Activated CD4-positive, alpha-beta T cell treated with anti-CD3 and anti-CD28 coated beads for 36 hours (primary cell): ENCODE results near the gene UGT1A3. TPM values are rescaled to one million over a fixed set of nuclear protein-coding genes. Genes with fewer than 3 reads are reported as not detected.

Source experiments
- ATAC-seq: fragments of 200-7000 bp; cut with Tn5 transposase; one replicate; pipeline ENCODE4 v1.10.0; 2021; ENCODE audit warnings: mild to moderate bottlenecking, moderate library complexity
- CTCF ChIA-PET: fragments of 350-600 bp; sonication (Branson Sonifier 250); formaldehyde crosslinking; loops from one replicate; lab custom pipeline; 2021; ENCODE audit warnings: antibody characterized with exemption; lab: Charles Lee
- POLR2A ChIA-PET: fragments of 350-600 bp; sonication (Branson Sonifier 250); formaldehyde crosslinking; loops from one replicate; lab custom pipeline; 2021; ENCODE audit warnings: antibody characterized with exemption, inconsistent platforms; lab: Charles Lee
- DNase-seq: peaks from one replicate; pipeline ENCODE4 v3.0.0-alpha.2; 2020
- H3K27ac Mint-ChIP-seq: one replicate; pipeline ENCODE4 v1.8.0; 2021; ENCODE audit warnings: mixed read lengths
- H3K27me3 Mint-ChIP-seq: one replicate; pipeline ENCODE4 v1.8.0; 2021; ENCODE audit warnings: mixed read lengths
- H3K36me3 Mint-ChIP-seq: one replicate; pipeline ENCODE4 v1.8.0; 2021; ENCODE audit warnings: low read depth, mixed read lengths
- H3K4me1 Mint-ChIP-seq: one replicate; pipeline ENCODE4 v1.8.0; 2021; ENCODE audit warnings: mixed read lengths
- H3K4me3 Mint-ChIP-seq: one replicate; pipeline ENCODE4 v1.8.0; 2021; ENCODE audit warnings: mild to moderate bottlenecking, moderate library complexity, mixed read lengths
- H3K9me3 Mint-ChIP-seq: one replicate; pipeline ENCODE4 v1.8.0; 2021; ENCODE audit warnings: low read depth, mixed read lengths
- intact Hi-C, 2 experiments: fragments of 100-400 bp; cut with DNase I in 1 of 2; cut with micrococcal nuclease in 1 of 2; formaldehyde crosslinking; loops; one replicate each; pipeline versions ENCODE4 v1.14.2 to v1.15.1; 2022 to 2024; cut with DNase I, micrococcal nuclease
- total RNA-seq, 2 experiments: library from RNA; stranded (reverse); gene quantifications; one replicate each; pipeline ENCODE4 v1.2.3, GENCODE V29; 2021

The UGT1A3 gene
- total RNA-seq, 2 experiments from 2014 or later: not detected

DNA sequence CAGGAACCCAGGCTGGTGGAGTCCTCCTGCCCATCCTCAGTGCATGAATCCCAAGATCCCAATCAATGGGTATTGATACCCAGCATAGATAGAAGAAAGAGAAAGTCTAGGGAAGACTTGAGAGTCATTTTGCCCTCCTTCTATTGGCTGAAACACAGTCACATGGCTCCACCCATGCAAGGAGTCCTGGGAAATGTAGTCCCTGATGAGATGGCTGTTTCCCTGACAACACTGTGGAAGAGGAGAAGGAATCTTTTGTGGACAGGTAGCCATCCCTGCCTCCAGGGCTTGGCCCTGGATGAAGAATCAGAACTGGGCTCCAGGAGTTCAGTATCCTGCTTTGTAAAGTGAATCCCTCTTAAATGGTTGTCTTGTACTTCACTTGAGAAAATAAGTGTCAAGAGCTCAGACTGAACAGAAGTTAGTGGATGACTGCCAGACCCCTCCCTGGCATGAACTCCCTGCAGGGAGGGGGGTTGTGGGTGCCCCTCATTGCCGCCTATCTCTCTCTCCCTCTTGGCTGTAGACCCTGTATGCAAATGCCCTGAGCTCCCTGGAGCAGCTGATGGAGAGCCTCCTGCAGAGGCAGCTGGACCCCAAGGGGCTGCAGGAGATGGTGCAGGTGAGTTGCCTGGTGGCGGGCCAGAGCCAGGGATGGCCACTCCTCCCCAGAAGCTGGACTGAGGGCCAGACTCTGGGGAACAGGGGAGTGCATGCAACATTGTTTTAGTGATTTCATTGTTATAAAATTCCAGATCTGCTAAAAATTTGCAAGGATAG is 85.4 kb downstream of the UGT1A3 start:
- peak; percentile 39 for ATAC-seq
- Mint-ChIP-seq H3K4me3 (no peak overlapping the region), H3K4me1 (no peaks in the 10 kb centered on the region), H3K27ac (no peak overlapping the region), H3K9me3 (no peaks in the 10 kb centered on the region), H3K36me3 (no peaks in the 10 kb centered on the region), H3K27me3 (peaks cover 9% of the 10 kb centered on the region)
- DNase-seq: peak; percentile 4
- intact Hi-C loops: no loop called here
- POLR2A ChIA-PET: interaction anchor here (0.5 to 0.7 kb wide), 2 partner anchors 224 to 786 kb away, joined by 3 read pairs; no protein-coding TSS in a partner anchor
- CTCF ChIA-PET: no interaction called here

DNA sequence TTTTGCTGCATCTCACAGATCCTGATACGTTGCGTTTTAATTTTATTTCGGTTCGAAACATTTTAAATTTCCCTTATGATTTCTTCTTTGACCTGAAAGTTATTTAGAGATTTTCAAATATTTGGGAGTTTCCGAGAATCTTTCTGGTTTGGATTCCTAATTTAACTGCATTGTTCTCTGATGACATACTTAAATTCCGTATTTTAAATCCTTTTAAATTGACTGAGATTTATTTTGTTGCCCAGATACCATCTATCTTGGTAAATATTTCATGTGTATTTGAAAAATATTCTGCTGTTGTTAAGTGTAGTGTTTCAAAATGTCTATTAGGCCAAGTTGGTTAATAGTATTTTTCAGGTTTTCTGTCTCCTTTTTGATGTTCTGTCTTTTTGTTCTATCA is 87.0 kb downstream of the UGT1A3 start:
- Mint-ChIP-seq H3K4me3 (no peak overlapping the region), H3K4me1 (no peaks in the 10 kb centered on the region), H3K9me3 (no peaks in the 10 kb centered on the region), H3K36me3 (no peaks in the 10 kb centered on the region), H3K27ac (no peak overlapping the region), H3K27me3 (peaks cover 3% of the 10 kb centered on the region)
- CTCF ChIA-PET: no interaction called here
- ATAC-seq (no peak), DNase-seq (no peak)
- intact Hi-C loops: no loop called here
- POLR2A ChIA-PET: no interaction called here

DNA sequence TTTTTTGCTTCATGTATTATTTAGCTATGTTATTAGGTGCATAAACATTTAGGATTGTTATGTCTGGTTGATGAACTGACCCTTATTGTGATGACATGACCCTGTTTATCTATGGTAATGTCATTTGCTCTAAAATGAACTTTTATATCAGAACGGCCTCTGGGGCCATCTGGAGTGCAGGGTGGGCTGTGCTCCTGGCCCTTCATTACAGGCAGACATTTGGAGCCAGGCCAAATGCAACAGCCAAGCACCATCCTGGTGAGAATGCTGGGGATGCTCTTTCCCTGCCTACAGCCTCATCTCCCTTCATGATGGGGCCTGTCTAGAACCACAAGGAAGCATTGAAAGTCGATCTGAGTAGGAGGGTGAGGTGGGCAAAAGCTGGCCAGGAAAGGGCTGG is 87.5 kb downstream of the UGT1A3 start:
- no peak for DNase-seq
- no peak overlapping the region for H3K4me3 Mint-ChIP-seq
- ChIA-PET CTCF (no interaction called here), POLR2A (no interaction called here)
- intact Hi-C loops: no loop called here
- no peaks in the 10 kb centered on the region for H3K4me1 Mint-ChIP-seq
- H3K27ac Mint-ChIP-seq: no peak overlapping the region
- ATAC-seq: no peak
- H3K9me3 Mint-ChIP-seq: no peaks in the 10 kb centered on the region
- no peaks in the 10 kb centered on the region for H3K36me3 Mint-ChIP-seq
- H3K27me3 Mint-ChIP-seq: peaks cover 3% of the 10 kb centered on the region

DNA sequence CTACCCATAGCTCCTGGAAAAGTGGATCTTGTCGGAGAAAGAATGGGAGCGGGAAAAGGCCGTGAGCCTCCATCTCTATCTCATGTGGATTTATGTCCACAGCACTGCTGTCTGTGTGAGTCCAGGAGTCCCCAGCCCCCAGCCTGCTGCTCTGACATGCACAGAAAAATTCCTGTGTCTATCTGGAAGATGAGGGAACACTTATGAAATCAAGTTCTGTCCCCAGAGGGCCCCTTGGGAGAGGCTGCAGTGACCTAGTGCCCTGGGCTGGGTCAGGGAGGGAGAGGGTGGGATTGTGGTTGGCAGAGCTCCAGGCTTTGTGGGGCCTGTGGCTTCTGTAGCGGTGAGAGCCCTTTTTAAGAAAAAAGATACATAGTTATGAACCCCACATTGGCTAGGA is 87.9 kb downstream of the UGT1A3 start:
- Mint-ChIP-seq H3K4me3 (no peak overlapping the region), H3K9me3 (no peaks in the 10 kb centered on the region), H3K4me1 (no peaks in the 10 kb centered on the region), H3K36me3 (no peaks in the 10 kb centered on the region), H3K27me3 (peaks cover 3% of the 10 kb centered on the region), H3K27ac (no peak overlapping the region)
- no peak for ATAC-seq
- intact Hi-C loops: no loop called here
- CTCF ChIA-PET: no interaction called here
- POLR2A ChIA-PET: no interaction called here
- no peak for DNase-seq

DNA sequence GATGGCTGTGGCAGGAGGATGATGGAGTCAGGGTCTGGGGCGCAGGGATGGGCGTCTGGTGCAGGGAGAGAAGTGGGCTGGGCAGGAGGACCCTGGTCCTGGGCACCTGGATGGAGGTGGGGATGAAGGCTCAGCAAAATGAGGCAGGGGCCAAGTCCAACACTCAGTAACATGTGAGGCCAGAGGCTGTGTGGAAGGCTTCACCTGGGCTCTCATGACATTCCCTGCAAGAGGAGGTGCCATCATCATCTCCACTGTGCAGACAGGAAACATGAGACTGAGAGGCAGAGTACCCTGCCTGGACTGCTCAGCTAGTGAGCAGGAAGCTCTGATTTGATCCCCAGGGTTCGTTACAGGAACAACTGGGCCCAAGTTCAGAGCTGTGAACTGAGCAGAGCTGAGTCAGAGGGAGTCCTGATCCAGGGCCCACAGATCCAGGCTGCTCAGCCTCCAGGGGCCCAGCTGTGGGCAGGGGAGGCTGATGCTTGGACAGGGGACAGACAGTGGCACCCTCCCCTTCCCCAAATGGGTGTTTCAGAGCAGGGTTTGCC is 88.6 kb downstream of the UGT1A3 start:
- peaks cover 1% of the 10 kb centered on the region for H3K27me3 Mint-ChIP-seq
- no peak for DNase-seq
- no peak overlapping the region for H3K27ac Mint-ChIP-seq
- no peak for ATAC-seq
- ChIA-PET CTCF (no interaction called here), POLR2A (no interaction called here)
- intact Hi-C loops: no loop called here
- no peaks in the 10 kb centered on the region for H3K4me1 Mint-ChIP-seq
- no peaks in the 10 kb centered on the region for H3K36me3 Mint-ChIP-seq
- H3K9me3 Mint-ChIP-seq: no peaks in the 10 kb centered on the region
- H3K4me3 Mint-ChIP-seq: no peak overlapping the region

DNA sequence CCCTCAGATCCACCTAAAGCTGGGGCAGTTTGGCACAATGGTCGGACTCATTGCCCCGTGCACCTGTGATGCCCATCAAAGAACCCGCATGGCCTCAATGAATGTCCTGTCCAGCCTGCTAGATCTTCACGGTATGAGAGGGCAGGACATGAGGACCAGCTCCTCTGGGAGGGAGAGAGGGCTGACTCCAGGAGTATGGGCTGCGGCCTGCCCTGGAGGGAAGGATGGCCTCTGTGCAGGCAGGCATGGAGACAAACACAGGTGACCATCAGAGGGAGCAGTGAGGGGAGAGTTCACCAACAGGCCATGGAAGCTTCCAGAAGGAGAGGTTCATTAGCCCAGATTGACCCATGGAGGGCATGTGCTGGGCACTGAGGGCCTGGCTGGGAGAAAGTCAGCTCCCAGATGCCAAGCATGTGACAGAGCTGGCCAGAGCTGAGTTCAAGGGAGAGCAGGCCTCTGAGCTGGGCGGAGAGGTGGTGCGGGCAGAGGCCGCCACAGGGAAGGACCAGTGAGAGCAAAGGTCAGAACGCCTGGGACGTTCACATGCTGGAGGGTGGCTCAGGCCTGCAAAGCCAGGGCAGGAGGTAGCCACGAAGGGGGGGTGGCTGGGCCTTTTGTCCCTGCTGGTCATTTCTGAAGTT is 89.3 kb downstream of the UGT1A3 start:
- H3K27ac Mint-ChIP-seq: no peak overlapping the region
- ChIA-PET POLR2A (no interaction called here), CTCF (interaction anchor here (0.6 kb wide), 1 partner anchor 215 kb away, joined by 3 read pairs; no protein-coding TSS in a partner anchor)
- DNase-seq (no peak), ATAC-seq (no peak)
- H3K27me3 Mint-ChIP-seq: peaks cover 1% of the 10 kb centered on the region
- intact Hi-C loops: no loop called here
- no peaks in the 10 kb centered on the region for H3K4me1 Mint-ChIP-seq
- H3K36me3 Mint-ChIP-seq: no peaks in the 10 kb centered on the region
- H3K9me3 Mint-ChIP-seq: no peaks in the 10 kb centered on the region
- no peak overlapping the region for H3K4me3 Mint-ChIP-seq

DNA sequence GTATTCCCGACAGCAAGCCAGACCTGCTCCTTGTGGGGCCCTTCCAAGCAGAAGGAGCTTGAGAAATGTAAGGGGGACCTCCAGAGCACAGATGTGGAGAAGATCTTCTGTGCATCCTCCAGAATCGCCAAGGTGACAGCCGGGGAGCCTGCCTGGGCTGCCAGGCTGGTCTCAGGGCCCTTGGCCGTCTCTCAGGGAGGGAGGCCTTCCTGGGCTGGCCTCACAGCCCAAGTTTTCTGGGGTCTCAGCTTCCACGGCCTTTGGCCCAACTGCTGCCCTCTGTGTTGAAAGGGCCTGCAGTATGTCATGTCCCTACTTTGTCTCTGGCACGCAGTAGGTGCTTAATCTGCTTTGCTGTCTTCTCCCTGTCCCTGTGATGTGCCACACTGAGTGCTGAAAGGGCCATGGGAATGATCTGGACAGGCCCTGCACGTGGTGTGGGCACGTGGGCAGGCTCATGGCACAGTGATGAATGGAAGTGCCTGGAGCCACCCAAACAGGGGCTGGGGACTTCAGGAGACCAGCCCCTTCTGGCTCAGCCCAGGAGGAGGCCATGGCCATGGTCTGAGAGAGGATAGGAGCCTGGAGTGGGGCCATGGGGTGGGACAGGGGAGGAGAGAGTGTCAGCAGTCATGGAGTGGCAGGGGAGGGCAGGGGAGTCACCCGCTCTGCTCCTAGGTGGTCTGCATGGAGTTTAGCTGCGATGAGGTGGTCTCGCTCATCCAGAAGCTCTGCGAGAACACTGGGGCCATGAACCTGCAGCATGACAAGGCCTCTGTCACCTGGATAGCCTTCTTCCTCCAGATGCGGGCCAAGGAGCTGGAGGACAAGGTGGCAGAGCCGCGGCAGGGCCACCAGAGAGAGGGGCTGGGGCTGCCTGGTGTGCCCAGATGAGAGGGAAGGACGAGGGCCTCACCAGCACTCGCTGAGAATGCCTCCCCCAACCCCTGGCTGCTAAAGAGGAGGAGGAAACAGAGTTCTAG is 90.1 kb downstream of the UGT1A3 start:
- DNase-seq (no peak), ATAC-seq (no peak)
- Mint-ChIP-seq H3K27me3 (peaks cover 1% of the 10 kb centered on the region), H3K36me3 (no peaks in the 10 kb centered on the region), H3K9me3 (no peaks in the 10 kb centered on the region), H3K27ac (no peak overlapping the region), H3K4me3 (no peak overlapping the region), H3K4me1 (no peaks in the 10 kb centered on the region)
- CTCF ChIA-PET: interaction anchor here (0.6 kb wide), 1 partner anchor 216 kb away, joined by 3 read pairs; no protein-coding TSS in a partner anchor
- intact Hi-C loops: no loop called here
- POLR2A ChIA-PET: no interaction called here

DNA sequence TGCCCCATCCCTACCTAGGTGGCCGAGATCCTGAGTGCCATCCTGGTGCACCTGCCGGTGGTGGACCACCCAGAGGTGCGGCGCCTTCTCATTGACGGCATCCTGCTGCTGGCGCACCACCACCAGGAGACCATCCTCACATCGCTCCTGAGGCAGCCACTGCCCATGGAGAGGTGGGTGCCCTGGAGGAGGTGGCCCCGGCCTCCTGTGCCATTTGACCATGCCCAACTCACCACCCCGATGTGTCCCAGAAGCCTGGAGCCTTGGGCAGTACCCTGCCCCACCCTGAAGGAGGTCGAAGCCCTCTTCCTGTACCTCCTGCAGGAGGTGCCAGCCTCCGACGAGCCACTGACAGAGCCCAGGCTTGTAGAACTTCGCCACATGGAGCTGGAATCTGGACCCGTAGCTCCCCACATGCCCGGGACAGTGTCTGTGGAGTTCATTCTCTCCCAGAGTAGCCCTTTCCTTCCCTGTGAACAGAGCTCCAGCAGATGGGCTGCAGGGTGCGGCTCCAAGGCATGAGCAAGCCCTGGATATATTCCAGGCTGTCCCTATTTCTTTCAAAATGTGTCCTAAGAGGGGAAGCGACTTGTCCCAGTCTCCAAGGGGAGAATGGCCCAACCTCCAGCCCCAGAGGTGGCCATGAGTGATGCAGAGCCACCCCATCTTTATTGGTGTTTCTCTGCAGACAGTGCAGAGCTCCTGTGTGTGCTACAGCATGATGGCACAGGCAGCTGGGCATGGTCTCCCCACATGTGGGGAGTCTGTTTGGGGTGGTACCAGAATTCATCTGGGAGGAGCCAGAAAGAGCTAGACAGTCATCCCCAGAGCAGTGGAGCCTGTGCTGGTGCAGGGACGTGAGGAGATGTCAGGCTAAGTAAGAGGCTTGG is 91.3 kb downstream of the UGT1A3 start:
- H3K9me3 Mint-ChIP-seq: no peaks in the 10 kb centered on the region
- ChIA-PET POLR2A (no interaction called here), CTCF (no interaction called here)
- H3K36me3 Mint-ChIP-seq: no peaks in the 10 kb centered on the region
- intact Hi-C loops: no loop called here
- no peaks in the 10 kb centered on the region for H3K4me1 Mint-ChIP-seq
- no peak overlapping the region for H3K4me3 Mint-ChIP-seq
- no peak overlapping the region for H3K27ac Mint-ChIP-seq
- ATAC-seq (no peak), DNase-seq (no peak)
- H3K27me3 Mint-ChIP-seq: peaks cover 1% of the 10 kb centered on the region

DNA sequence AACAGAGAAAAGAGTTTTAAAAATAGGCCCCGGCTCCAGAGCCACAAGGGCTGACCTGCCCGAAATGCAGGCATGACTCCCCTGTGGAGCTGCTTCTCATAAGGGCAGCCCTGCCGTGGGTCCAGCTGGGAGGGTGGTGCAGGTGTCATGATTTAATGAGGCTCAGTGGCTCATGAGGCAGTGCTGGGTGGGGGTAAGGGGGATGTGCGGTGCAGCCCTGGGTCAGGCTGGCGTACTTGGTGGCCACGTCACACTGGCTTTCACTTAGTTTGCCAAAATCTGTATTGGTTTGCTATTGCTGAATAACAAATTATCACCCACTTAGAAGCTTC is 91.9 kb downstream of the UGT1A3 start:
- ATAC-seq (no peak), DNase-seq (no peak)
- Mint-ChIP-seq H3K9me3 (no peaks in the 10 kb centered on the region), H3K36me3 (no peaks in the 10 kb centered on the region), H3K4me1 (no peaks in the 10 kb centered on the region), H3K27me3 (peaks cover 1% of the 10 kb centered on the region), H3K27ac (no peak overlapping the region), H3K4me3 (no peak overlapping the region)
- ChIA-PET CTCF (no interaction called here), POLR2A (no interaction called here)
- intact Hi-C loops: no loop called here

DNA sequence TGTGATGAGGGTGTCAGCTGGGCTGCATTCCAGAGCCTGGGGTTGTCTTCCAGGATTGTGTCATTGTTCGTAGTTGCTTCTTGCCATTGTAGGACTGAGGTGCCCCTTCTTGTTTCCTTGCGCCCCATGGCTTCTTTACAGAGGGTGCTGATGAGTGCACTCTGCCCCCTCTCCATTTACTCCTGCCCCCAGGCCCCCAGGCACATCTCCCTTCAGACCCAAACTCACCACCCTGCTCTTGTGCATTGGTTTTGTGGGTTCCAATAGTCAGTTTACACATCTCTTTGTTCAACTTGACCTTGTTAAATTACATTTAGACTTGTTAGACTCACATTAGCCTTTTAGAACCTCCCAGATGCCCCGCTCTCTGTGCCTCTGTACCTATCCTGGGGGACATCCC is 92.4 kb downstream of the UGT1A3 start:
- ChIA-PET POLR2A (no interaction called here), CTCF (no interaction called here)
- no peaks in the 10 kb centered on the region for H3K36me3 Mint-ChIP-seq
- H3K27ac Mint-ChIP-seq: no peak overlapping the region
- DNase-seq: no peak
- no peaks in the 10 kb centered on the region for H3K4me1 Mint-ChIP-seq
- no peak for ATAC-seq
- no peak overlapping the region for H3K4me3 Mint-ChIP-seq
- intact Hi-C loops: no loop called here
- H3K27me3 Mint-ChIP-seq: peaks cover 1% of the 10 kb centered on the region
- H3K9me3 Mint-ChIP-seq: no peaks in the 10 kb centered on the region

DNA sequence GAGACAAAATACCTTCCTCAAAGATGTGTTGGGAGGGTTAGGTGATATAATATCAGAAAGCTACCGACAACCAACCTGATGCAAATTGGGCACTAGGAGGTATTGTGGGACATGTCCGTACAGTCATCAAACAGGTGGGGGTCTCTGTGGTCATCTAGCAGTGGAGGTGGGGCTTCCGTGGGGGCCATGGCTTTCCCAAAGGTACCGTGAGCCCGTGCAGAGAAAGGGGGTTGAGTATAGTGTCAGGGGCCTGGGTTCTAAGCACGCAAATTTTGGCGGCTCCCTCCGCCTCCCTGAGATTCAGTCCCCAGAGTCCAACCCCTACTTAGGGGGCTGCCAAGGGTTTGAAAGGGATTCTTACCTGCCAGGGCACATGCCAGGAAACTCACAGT is 92.9 kb downstream of the UGT1A3 start:
- Mint-ChIP-seq H3K4me1 (no peaks in the 10 kb centered on the region), H3K36me3 (no peaks in the 10 kb centered on the region), H3K27ac (no peak overlapping the region), H3K9me3 (no peaks in the 10 kb centered on the region), H3K27me3 (peaks cover 1% of the 10 kb centered on the region), H3K4me3 (no peak overlapping the region)
- POLR2A ChIA-PET: no interaction called here
- ATAC-seq: no peak
- CTCF ChIA-PET: no interaction called here
- no peak for DNase-seq
- intact Hi-C loops: no loop called here
